HCT116 (cell line): ENCODE data around the gene TAP1. TPM values are rescaled to one million over a fixed set of nuclear protein-coding genes. Genes with fewer than 3 reads are reported as not detected.

Source experiments
- ATAC-seq: fragments of 200-7000 bp; cut with Tn5 transposase; 2 replicates; pipeline ENCODE4 v1.9.1; 2020; ENCODE audit warnings: mild to moderate bottlenecking, moderate library complexity
- BruUV-seq: library from RNA; stranded (reverse); fragments of 400-500 nt; replicated peaks from 2 replicates; lab custom pipeline; 2021; lab: Mats Ljungman, UMichigan
- CTCF ChIA-PET: fragments of 300-600 bp; sonication (Branson Sonifier 250); formaldehyde crosslinking; loops from one replicate; lab custom pipeline; 2021; ENCODE audit warnings: antibody characterized with exemption; lab: Charles Lee
- POLR2A ChIA-PET: fragments of 300-600, 350-600 bp; sonication (Branson Sonifier 250); formaldehyde crosslinking; loops from one replicate; lab custom pipeline; 2021; ENCODE audit warnings: antibody characterized with exemption; lab: Charles Lee
- RAD21 ChIA-PET, 2 experiments: fragments of 300-600 bp; sonication (Branson Sonifier 250); formaldehyde crosslinking; loops; one replicate each; lab custom pipeline; 2023; ENCODE audit warnings: low total read pairs in 2 of 2; ENCODE audit not compliant: uncharacterized antibody in 2 of 2, unreplicated experiment in 2 of 2, low non-redundant PET in 1 of 2; lab: Charles Lee
- DNase-seq: peaks from one replicate; pipeline ENCODE4 v3.0.0-alpha.2; 2010; ENCODE audit warnings: low read depth, low spot score
- H2AFZ ChIP-seq: fragments of 200-600 bp; shearing (Covaris generic), sonication (generic); 2 replicates; pipeline ENCODE4 v1.6.1; 2017; ENCODE audit warnings: low read depth, mixed run types, mixed read lengths, antibody characterized with exemption, low read length; ENCODE audit not compliant: poor library complexity, severe bottlenecking
- H3K27ac ChIP-seq: 2 replicates; pipeline ENCODE4 v1.5.1; 2012; ENCODE audit warnings: low read depth, low read length
- H3K27me3 ChIP-seq: fragments of 200-600 bp; sonication (generic); 2 replicates; pipeline ENCODE4 v1.6.1; 2016; ENCODE audit warnings: mixed run types, low read length, mixed read lengths; ENCODE audit not compliant: insufficient read depth
- H3K36me3 ChIP-seq, 2 experiments: fragments of 200-500 bp in 1 of 2; fragments of 200-600 bp in 1 of 2; sonication (Bioruptor generic) in 1 of 2; sonication (generic) in 1 of 2; 2 replicates each; pipeline versions ENCODE4 v1.5.1 to v1.6.1; 2014 to 2016; ENCODE audit warnings: low read length in 2 of 2, inconsistent platforms in 1 of 2, mixed read lengths in 1 of 2, mixed run types in 1 of 2; ENCODE audit not compliant: insufficient read depth in 2 of 2, control insufficient read depth in 1 of 2
- H3K4me1 ChIP-seq, 2 experiments: fragments of 200-600 bp in 1 of 2; sonication (generic) in 1 of 2; 2 replicates each; pipeline versions ENCODE4 v1.5.1 to v1.6.1; 2012 to 2017; ENCODE audit warnings: low read length in 2 of 2, inconsistent platforms in 1 of 2, mild to moderate bottlenecking in 1 of 2, mixed read lengths in 1 of 2, mixed run types in 1 of 2, moderate library complexity in 1 of 2; ENCODE audit not compliant: insufficient read depth in 2 of 2, control insufficient read depth in 1 of 2
- H3K4me2 ChIP-seq: fragments of 200-600 bp; sonication (generic); 2 replicates; pipeline ENCODE4 v1.6.1; 2017; ENCODE audit warnings: mixed run types, low read length, mixed read lengths
- H3K4me3 ChIP-seq, 2 experiments: fragments of 200-600 bp in 1 of 2; sonication (generic) in 1 of 2; replicated peaks in 1 of 2; 2 replicates each; pipeline ENCODE4 v1.5.1; 2011 to 2016; ENCODE audit warnings: low read length in 2 of 2, control low read depth in 1 of 2, low read depth in 1 of 2, mild to moderate bottlenecking in 1 of 2, mixed read lengths in 1 of 2, mixed run types in 1 of 2
- H3K79me2 ChIP-seq: fragments of 200-600 bp; sonication (generic); 2 replicates; pipeline ENCODE4 v1.6.1; 2017; ENCODE audit warnings: mild to moderate bottlenecking, mixed run types, low read length, moderate library complexity, mixed read lengths; ENCODE audit not compliant: insufficient read depth
- H3K9ac ChIP-seq: fragments of 200-600 bp; sonication (generic); 2 replicates; pipeline ENCODE4 v1.6.1; 2016; ENCODE audit warnings: low read length, mixed read lengths
- H3K9me2 ChIP-seq: fragments of 200-600 bp; sonication (generic), shearing (Covaris generic); 2 replicates; pipeline ENCODE4 v1.6.1; 2017; ENCODE audit warnings: mixed run types, mild to moderate bottlenecking, moderate library complexity; ENCODE audit not compliant: insufficient read depth
- H3K9me3 ChIP-seq, 2 experiments: fragments of 200-500 bp in 1 of 2; fragments of 200-600 bp in 1 of 2; sonication (Bioruptor generic) in 1 of 2; sonication (generic) in 1 of 2; 2 replicates each; pipeline ENCODE4 v1.6.1; 2014 to 2017; ENCODE audit warnings: low read length in 2 of 2, mixed read lengths in 2 of 2, inconsistent platforms in 1 of 2, low read depth in 1 of 2, mild to moderate bottlenecking in 1 of 2, mixed run types in 1 of 2, moderate library complexity in 1 of 2; ENCODE audit not compliant: control insufficient read depth in 1 of 2, insufficient read depth in 1 of 2
- H4K20me1 ChIP-seq: fragments of 200-600 bp; sonication (generic), shearing (Covaris generic); 2 replicates; pipeline ENCODE4 v1.6.1; 2017; ENCODE audit warnings: mixed run types, mild to moderate bottlenecking, moderate library complexity; ENCODE audit not compliant: insufficient read depth
- ATF3 ChIP-seq: IDR thresholded peaks from 2 replicates; pipeline ENCODE4 v1.6.1; 2012
- CBX3 ChIP-seq: IDR thresholded peaks from 2 replicates; pipeline ENCODE4 v1.6.1; 2012; ENCODE audit warnings: low read depth
- CEBPB ChIP-seq: IDR thresholded peaks from 2 replicates; pipeline ENCODE4 v1.6.1; 2012; ENCODE audit warnings: low read depth
- EGR1 ChIP-seq: IDR thresholded peaks from 2 replicates; pipeline ENCODE4 v1.6.1; 2012; ENCODE audit warnings: low read depth
- EZH2 ChIP-seq: fragments of 200-600 bp; sonication (generic); IDR thresholded peaks from 2 replicates; pipeline ENCODE4 v1.6.1; 2017; ENCODE audit warnings: antibody characterized with exemption, mixed run types
- EZH2phosphoT487 ChIP-seq: fragments of 200-600 bp; IDR thresholded peaks from 2 replicates; pipeline ENCODE4 v1.6.1; 2018; ENCODE audit warnings: antibody characterized with exemption, borderline replicate concordance
- FOSL1 ChIP-seq: IDR thresholded peaks from 2 replicates; pipeline ENCODE4 v1.6.1; 2012; ENCODE audit warnings: low read depth
- POLR2AphosphoS5 ChIP-seq: IDR thresholded peaks from 2 replicates; pipeline ENCODE4 v1.6.1; 2011; ENCODE audit warnings: mild to moderate bottlenecking, low read depth, low read length, moderate library complexity
- RAD21 ChIP-seq: IDR thresholded peaks from 2 replicates; pipeline ENCODE4 v1.6.1; 2012; ENCODE audit warnings: low read depth, mild to moderate bottlenecking
- REST ChIP-seq: IDR thresholded peaks from 2 replicates; pipeline ENCODE4 v1.6.1; 2012; ENCODE audit warnings: low read depth
- SIN3A ChIP-seq: IDR thresholded peaks from 2 replicates; pipeline ENCODE4 v1.6.1; 2012; ENCODE audit warnings: low read depth
- SP1 ChIP-seq: IDR thresholded peaks from 2 replicates; pipeline ENCODE4 v1.6.1; 2012; ENCODE audit warnings: low read depth
- SRF ChIP-seq: IDR thresholded peaks from 2 replicates; pipeline ENCODE4 v1.6.1; 2012; ENCODE audit warnings: low read depth
- YY1 ChIP-seq: IDR thresholded peaks from 2 replicates; pipeline ENCODE4 v1.6.1; 2011; ENCODE audit warnings: low read length, low read depth, moderate library complexity, mild to moderate bottlenecking; ENCODE audit not compliant: insufficient replicate concordance; ENCODE audit errors: extremely low read depth
- ZBTB33 ChIP-seq: IDR thresholded peaks from 2 replicates; pipeline ENCODE4 v1.6.1; 2011; ENCODE audit warnings: mild to moderate bottlenecking, low read length, moderate library complexity; ENCODE audit not compliant: insufficient replicate concordance; ENCODE audit errors: extremely low read depth
- ZNF274 ChIP-seq: fragments of 200-500 bp; sonication (Bioruptor generic); IDR thresholded peaks from 2 replicates; pipeline ENCODE4 v1.6.1; 2014; ENCODE audit warnings: mild to moderate bottlenecking, low read depth, low read length, inconsistent platforms
- intact Hi-C: fragments of 100-400 bp; cut with micrococcal nuclease; formaldehyde crosslinking; loops from 2 replicates; pipeline ENCODE4 v1.10.0; 2022
- total RNA-seq: library from RNA; stranded (reverse); gene quantifications from one replicate; pipeline ENCODE4 v1.2.1, GENCODE V29; 2021; ENCODE audit not compliant: unreplicated experiment
- TF ChIP-seq, protein P1 (sequence below), 3 experiments: fragments of 200-600 bp in 1 of 3; sonication (generic) in 1 of 3; IDR thresholded peaks in 2 of 3; conservative IDR thresholded peaks in 1 of 3; 2 replicates each; pipeline ENCODE4 v1.5.1; 2012 to 2017; ENCODE audit warnings: low read depth in 2 of 3, low read length in 2 of 3, antibody characterized with exemption in 1 of 3, borderline replicate concordance in 1 of 3, control low read depth in 1 of 3, mild to moderate bottlenecking in 1 of 3, mixed read lengths in 1 of 3, mixed run types in 1 of 3, moderate library complexity in 1 of 3; ENCODE audit not compliant: insufficient read depth in 1 of 3

Gene TAP1
- total RNA-seq, 1 experiment from 2014 or later = 32.2 TPM

- ChIA-PET CTCF (interaction anchor here (0.6 to 3.5 kb wide), 33 partner anchors 11 to 1024 kb away, joined by 3 to 189 read pairs (median 4); partner anchors contain the start of genes HLA-DMA, HLA-DOB, PSMB9 and TAP1), POLR2A (interaction anchor here (0.7 to 3.0 kb wide), 12 partner anchors 11 to 147 kb away, joined by 3 to 23 read pairs (median 6); partner anchors contain the start of genes PSMB9 and TAP1), RAD21 (interaction anchor here (0.7 to 2.5 kb wide), 16 partner anchors 13 to 593 kb away, joined by 3 to 36 read pairs (median 4); partner anchors contain the start of genes PSMB9 (in 2 of the 2) and TAP1 (in 2 of the 2))
- peak; percentile 79 for DNase-seq
- Histone ChIP-seq H3K4me2 (peak within 1 kb of the TSS; percentile 98), H3K9ac (peak within 1 kb of the TSS; percentile 92), H3K27me3 (no peaks in the 10 kb centered on the region), H3K36me3 (peaks cover 0 to 17% of the 10 kb centered on the region in 2 experiments; a peak in 2 of 4 replicates), H3K9me3 (no peaks in the 10 kb centered on the region), H3K9me2 (no peaks in the 10 kb centered on the region), H3K4me3 (peak within 1 kb of the TSS; percentile 83 to 84), H3K27ac (peak within 1 kb of the TSS; percentile 81), H3K79me2 (peaks cover 9% of the 10 kb centered on the region; the same call in 1 of the 2 replicates), H2AFZ (no peak within 1 kb of the TSS), H4K20me1 (no peaks in the 10 kb centered on the region), H3K4me1 (peaks cover 6 to 20% of the 10 kb centered on the region in 2 experiments; a peak in 3 of 4 replicates)
- peak; percentile 92 for ATAC-seq
- intact Hi-C loops = loop anchor here (1.0 to 5.0 kb wide), 3 partner anchors 16 to 109 kb away; partner anchors contain the start of gene PSMB9
- TSS peak; percentile 52 for BruUV-seq
- TF ChIP-seq CBX3 = no peak
- peak; percentile 97 for TF ChIP-seq RAD21
- TF ChIP-seq ZBTB33 = no peak
- no peak for TF ChIP-seq SRF
- TF ChIP-seq REST = no peak
- TF ChIP-seq POLR2AphosphoS5 = peak; percentile 75
- no peak for TF ChIP-seq EZH2
- peak; percentile 50 for TF ChIP-seq YY1
- no peak for TF ChIP-seq SP1
- TF ChIP-seq ZNF274 = no peak
- TF ChIP-seq ATF3 = no peak
- TF ChIP-seq FOSL1 = no peak
- TF ChIP-seq, protein P1, sequence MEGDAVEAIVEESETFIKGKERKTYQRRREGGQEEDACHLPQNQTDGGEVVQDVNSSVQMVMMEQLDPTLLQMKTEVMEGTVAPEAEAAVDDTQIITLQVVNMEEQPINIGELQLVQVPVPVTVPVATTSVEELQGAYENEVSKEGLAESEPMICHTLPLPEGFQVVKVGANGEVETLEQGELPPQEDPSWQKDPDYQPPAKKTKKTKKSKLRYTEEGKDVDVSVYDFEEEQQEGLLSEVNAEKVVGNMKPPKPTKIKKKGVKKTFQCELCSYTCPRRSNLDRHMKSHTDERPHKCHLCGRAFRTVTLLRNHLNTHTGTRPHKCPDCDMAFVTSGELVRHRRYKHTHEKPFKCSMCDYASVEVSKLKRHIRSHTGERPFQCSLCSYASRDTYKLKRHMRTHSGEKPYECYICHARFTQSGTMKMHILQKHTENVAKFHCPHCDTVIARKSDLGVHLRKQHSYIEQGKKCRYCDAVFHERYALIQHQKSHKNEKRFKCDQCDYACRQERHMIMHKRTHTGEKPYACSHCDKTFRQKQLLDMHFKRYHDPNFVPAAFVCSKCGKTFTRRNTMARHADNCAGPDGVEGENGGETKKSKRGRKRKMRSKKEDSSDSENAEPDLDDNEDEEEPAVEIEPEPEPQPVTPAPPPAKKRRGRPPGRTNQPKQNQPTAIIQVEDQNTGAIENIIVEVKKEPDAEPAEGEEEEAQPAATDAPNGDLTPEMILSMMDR (IDR thresholded peaks at IDR 0.05 in 2 of 3, conservative IDR thresholded peaks at IDR 0.05 in 1 of 3; ENCODE audit: borderline replicate concordance in 1 of 3, insufficient read depth in 1 of 3, low read depth in 2 of 3, low read length in 2 of 3) = peak; percentile 88 to 96 (median 91)
- TF ChIP-seq EZH2phosphoT487 = no peak
- TF ChIP-seq EGR1 = no peak
- TF ChIP-seq SIN3A = no peak; the same call in 1 of the 2 replicates
- no peak for TF ChIP-seq CEBPB
Observed at GRCh38 chr6:32838114-32838958, 15.2 kb downstream of the TAP1 start, which contains the start of gene TAP2. TSS of gene TAP2 (minus strand) at chr6:32838739. CDS start at chr6:32838233, 506 bp downstream.
